ENCODE results near the gene CELF5. TPM values are rescaled to one million over a fixed set of nuclear protein-coding genes. Genes with fewer than 3 reads are reported as not detected.
A peak's percentile ranks its signal among the peaks of the same experiment; 100 is the strongest.

The CELF5 gene
- total and polyA plus RNA-seq, 9 of the 15 experiments (the other 6 are each of a cell fraction or from before 2014, with no cell fraction given): 0.01 to 0.56 (median 0.22) TPM

- TF ChIP-seq ID3 (CRISPR knock-in tag; IDR thresholded peaks at IDR 0.05) (no peak), ID3 (tag; IDR thresholded peaks at IDR 0.05) (0 out of 2 replicates have a peak, but pooled peaks have one; percentile 24), HLTF (IDR thresholded peaks at IDR 0.05) (peak; percentile 76; the same call in 1 of the 2 replicates), ARID2 (IDR thresholded peaks at IDR 0.05) (0 out of 2 replicates have a peak, but pooled peaks have one; percentile 14), KHSRP (IDR thresholded peaks at IDR 0.05) (no peak), MGA (IDR thresholded peaks at IDR 0.05) (no peak), POLR3A (IDR thresholded peaks at IDR 0.05; ENCODE audit: borderline replicate concordance, extremely low read depth, insufficient read depth, insufficient read length) (no peak), ZNF707 (CRISPR knock-in tag; conservative IDR thresholded peaks at IDR 0.05) (no peak), NCOA6 (IDR thresholded peaks at IDR 0.05) (no peak)
- TF ChIP-seq, protein P1, sequence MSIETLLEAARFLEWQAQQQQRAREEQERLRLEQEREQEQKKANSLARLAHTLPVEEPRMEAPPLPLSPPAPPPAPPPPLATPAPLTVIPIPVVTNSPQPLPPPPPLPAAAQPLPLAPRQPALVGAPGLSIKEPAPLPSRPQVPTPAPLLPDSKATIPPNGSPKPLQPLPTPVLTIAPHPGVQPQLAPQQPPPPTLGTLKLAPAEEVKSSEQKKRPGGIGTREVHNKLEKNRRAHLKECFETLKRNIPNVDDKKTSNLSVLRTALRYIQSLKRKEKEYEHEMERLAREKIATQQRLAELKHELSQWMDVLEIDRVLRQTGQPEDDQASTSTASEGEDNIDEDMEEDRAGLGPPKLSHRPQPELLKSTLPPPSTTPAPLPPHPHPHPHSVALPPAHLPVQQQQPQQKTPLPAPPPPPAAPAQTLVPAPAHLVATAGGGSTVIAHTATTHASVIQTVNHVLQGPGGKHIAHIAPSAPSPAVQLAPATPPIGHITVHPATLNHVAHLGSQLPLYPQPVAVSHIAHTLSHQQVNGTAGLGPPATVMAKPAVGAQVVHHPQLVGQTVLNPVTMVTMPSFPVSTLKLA (conservative IDR thresholded peaks at IDR 0.05): peak; percentile 63 to 69; a peak in 3 of 4 replicates
- TF ChIP-seq, protein P2, sequence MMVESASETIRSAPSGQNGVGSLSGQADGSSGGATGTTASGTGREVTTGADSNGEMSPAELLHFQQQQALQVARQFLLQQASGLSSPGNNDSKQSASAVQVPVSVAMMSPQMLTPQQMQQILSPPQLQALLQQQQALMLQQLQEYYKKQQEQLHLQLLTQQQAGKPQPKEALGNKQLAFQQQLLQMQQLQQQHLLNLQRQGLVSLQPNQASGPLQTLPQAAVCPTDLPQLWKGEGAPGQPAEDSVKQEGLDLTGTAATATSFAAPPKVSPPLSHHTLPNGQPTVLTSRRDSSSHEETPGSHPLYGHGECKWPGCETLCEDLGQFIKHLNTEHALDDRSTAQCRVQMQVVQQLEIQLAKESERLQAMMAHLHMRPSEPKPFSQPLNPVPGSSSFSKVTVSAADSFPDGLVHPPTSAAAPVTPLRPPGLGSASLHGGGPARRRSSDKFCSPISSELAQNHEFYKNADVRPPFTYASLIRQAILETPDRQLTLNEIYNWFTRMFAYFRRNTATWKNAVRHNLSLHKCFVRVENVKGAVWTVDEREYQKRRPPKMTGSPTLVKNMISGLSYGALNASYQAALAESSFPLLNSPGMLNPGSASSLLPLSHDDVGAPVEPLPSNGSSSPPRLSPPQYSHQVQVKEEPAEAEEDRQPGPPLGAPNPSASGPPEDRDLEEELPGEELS (CRISPR knock-in tag; IDR thresholded peaks at IDR 0.05; ENCODE audit: borderline replicate concordance): peak; percentile 63; the same call in 1 of the 2 replicates
Measured at GRCh38 chr19:3243819-3244700, 19.6 kb downstream of the CELF5 start (continued).

Data from K562 (cell line).